Right lung (tissue), 5 donors: Measurements from ENCODE around the gene AURKA. TPM values are rescaled to one million over a fixed set of nuclear protein-coding genes. Genes with fewer than 3 reads are reported as not detected.
"Not testable (repeated sequence)": the region's sequence is repeated elsewhere in the genome, so short reads cannot be mapped to it uniquely, and the experiment has no call there.

Source experiments
- DNase-seq, 2 donors: peaks; one replicate each; pipeline ENCODE4 v3.0.0-alpha.2; 2013
- polyA plus RNA-seq, 5 donors: library from polyadenylated mRNA; unstranded; fragments of 120-200 nt; gene quantifications; one replicate each; pipeline versions ENCODE4 v1.2.1 to v1.2.3, GENCODE V29; 2013; ENCODE audit warnings: inconsistent platforms in 1 of 5, low replicate concordance in 1 of 5; ENCODE audit not compliant: insufficient read length in 5 of 5, insufficient read depth in 1 of 5

The AURKA gene
- polyA plus RNA-seq, 5 donors: 12.0 to 32.5 (median 18.7) TPM

GRCh38 chr20:56359212-56360132, 32.5 kb downstream of the AURKA start:
- DNase-seq: peak in 1 of 2 donors; percentile 35

GRCh38 chr20:56358600-56359211, 33.3 kb downstream of the AURKA start, which contains the start of gene FAM210B:
Gene FAM210B (plus strand): TSS chr20:56358974. CDS start chr20:56359006, 32 bp downstream.
- DNase-seq: peak; percentile 87 to 88

GRCh38 chr20:56358070-56358469, 33.9 kb downstream of the AURKA start:
- no peak for DNase-seq

GRCh38 chr20:56353356-56353755, 38.7 kb downstream of the AURKA start:
- DNase-seq: no peak

GRCh38 chr20:56352345-56353055, 39.5 kb downstream of the AURKA start:
- DNase-seq: no peak

GRCh38 chr20:56350842-56351241, 41.2 kb downstream of the AURKA start:
- no peak for DNase-seq

GRCh38 chr20:56348746-56349145, 43.3 kb downstream of the AURKA start:
- no peak for DNase-seq

GRCh38 chr20:56348305-56348693, 43.7 kb downstream of the AURKA start:
- no peak for DNase-seq

GRCh38 chr20:56347628-56348304, 44.2 kb downstream of the AURKA start:
- no peak for DNase-seq

- DNase-seq: no peak
These were observed 46.1 kb downstream of the AURKA start for GRCh38 chr20:56345911-56346310.

- DNase-seq: no peak
These were observed 48.1 kb downstream of the AURKA start for GRCh38 chr20:56343861-56344381.

- DNase-seq: no peak
These were observed 49.2 kb downstream of the AURKA start for GRCh38 chr20:56342783-56343182.

GRCh38 chr20:56336709-56337108, 55.3 kb downstream of the AURKA start:
- not testable (repeated sequence) for DNase-seq

GRCh38 chr20:56328861-56329260, 63.2 kb downstream of the AURKA start:
- DNase-seq: peak; percentile 11 to 26

GRCh38 chr20:56324806-56325205, 67.2 kb downstream of the AURKA start:
- DNase-seq: no peak

GRCh38 chr20:56323656-56324055, 68.4 kb downstream of the AURKA start:
- DNase-seq: no peak

GRCh38 chr20:56323206-56323605, 68.8 kb downstream of the AURKA start:
- DNase-seq: no peak

GRCh38 chr20:56322681-56323080, 69.3 kb downstream of the AURKA start:
- no peak for DNase-seq
